Measurements from ENCODE around the gene CHD2. TPM values are rescaled to one million over a fixed set of nuclear protein-coding genes. Genes with fewer than 3 reads are reported as not detected.

Gene CHD2
- polyA plus RNA-seq, 4 donors, result 29.2 to 75.5 (median 32.2) TPM

DNA sequence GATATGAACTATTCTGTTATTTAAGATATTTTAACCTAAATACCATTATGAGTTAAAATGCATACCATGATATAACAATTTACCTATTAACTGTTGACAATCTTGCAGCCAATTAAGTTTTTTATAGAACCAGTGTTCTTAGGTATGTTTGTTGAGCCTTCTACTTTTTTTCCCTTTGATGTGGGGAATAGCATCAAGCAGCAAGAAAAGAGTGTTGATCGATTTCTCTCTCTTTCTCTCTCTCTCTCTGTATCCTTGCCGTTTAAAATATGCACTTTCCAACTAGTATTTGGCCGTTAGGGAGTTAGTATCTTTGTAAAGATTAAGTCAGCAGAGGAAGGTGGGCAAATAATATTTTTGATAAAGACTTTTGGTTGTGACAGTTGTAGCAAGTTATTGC is 5.9 kb downstream of the CHD2 start:
- DNase-seq (no peak), FAIRE-seq (no peak)
- H3K4me1 ChIP-seq (ENCODE audit: control insufficient read depth in 3 of 3, insufficient read depth in 2 of 3, low read depth in 1 of 3, low read length in 2 of 3), result peaks cover 9 to 39% (median 14%) of the 10 kb centered on the region in 3 donors
- no peaks in the 10 kb centered on the region for H3K9me3 ChIP-seq (ENCODE audit: control insufficient read depth in 2 of 2, insufficient read depth in 1 of 2, low read depth in 1 of 2, low read length in 1 of 2)
- H3K36me3 ChIP-seq (ENCODE audit: control insufficient read depth in 3 of 3, insufficient read depth in 2 of 3, low read depth in 1 of 3, low read length in 3 of 3), result peaks cover 0 to 16% (median 0%) of the 10 kb centered on the region in 3 donors
- peak overlapping the region in 1 of 3 donors; percentile 15 for H3K4me3 ChIP-seq (ENCODE audit: low read depth in 1 of 3, low read length in 3 of 3)
- H3K27me3 ChIP-seq (ENCODE audit: control insufficient read depth in 3 of 3, insufficient read depth in 3 of 3, low read length in 3 of 3), result no peaks in the 10 kb centered on the region
- 2 to 10% (median 8%) methylated on average over 3 of the region's 3 CpGs for WGBS, 3 donors
- H3K27ac ChIP-seq (ENCODE audit: low read depth in 1 of 3, low read length in 2 of 3), result peak overlapping the region in 2 of 3 donors; percentile 71 to 89

DNA sequence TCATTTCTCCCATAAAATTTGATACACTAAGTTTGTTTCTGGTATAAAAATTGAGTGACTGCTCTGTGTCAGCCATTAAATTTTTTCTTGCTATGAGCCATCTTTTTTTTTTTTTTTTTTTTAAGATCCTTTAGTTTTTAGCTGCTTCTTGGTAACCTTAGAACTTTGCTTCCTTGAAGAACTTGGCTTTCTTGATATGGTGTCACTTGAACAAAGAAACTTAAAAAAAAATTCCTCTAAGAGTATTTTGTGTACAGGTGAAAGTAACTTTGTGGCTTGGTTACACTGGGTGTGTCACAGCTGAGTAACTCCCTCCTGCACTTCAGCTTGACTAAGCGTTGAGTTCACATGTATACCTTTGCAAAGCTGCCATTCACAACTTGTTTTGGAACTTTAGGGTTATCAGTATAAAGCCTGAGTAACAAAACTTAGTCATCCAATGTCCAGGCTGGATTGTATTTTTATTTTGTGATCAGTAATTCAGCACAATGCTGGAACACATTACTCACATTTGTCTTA is 6.5 kb downstream of the CHD2 start:
- peaks cover 0 to 19% (median 0%) of the 10 kb centered on the region in 3 donors for H3K36me3 ChIP-seq (ENCODE audit: control insufficient read depth in 3 of 3, insufficient read depth in 2 of 3, low read depth in 1 of 3, low read length in 3 of 3)
- no peak overlapping the region for H3K4me3 ChIP-seq (ENCODE audit: low read depth in 1 of 3, low read length in 3 of 3)
- peaks cover 9 to 39% (median 20%) of the 10 kb centered on the region in 3 donors for H3K4me1 ChIP-seq (ENCODE audit: control insufficient read depth in 3 of 3, insufficient read depth in 2 of 3, low read depth in 1 of 3, low read length in 2 of 3)
- FAIRE-seq (no peak), DNase-seq (peak; percentile 72 to 81)
- WGBS, 3 donors, result 3 to 25% (median 11%) methylated on average over 1 of the region's 1 CpG
- H3K27me3 ChIP-seq (ENCODE audit: control insufficient read depth in 3 of 3, insufficient read depth in 3 of 3, low read length in 3 of 3), result no peaks in the 10 kb centered on the region
- H3K27ac ChIP-seq (ENCODE audit: low read depth in 1 of 3, low read length in 2 of 3), result peak overlapping the region; percentile 71 to 90 (median 89)
- no peaks in the 10 kb centered on the region for H3K9me3 ChIP-seq (ENCODE audit: control insufficient read depth in 2 of 2, insufficient read depth in 1 of 2, low read depth in 1 of 2, low read length in 1 of 2)

DNA sequence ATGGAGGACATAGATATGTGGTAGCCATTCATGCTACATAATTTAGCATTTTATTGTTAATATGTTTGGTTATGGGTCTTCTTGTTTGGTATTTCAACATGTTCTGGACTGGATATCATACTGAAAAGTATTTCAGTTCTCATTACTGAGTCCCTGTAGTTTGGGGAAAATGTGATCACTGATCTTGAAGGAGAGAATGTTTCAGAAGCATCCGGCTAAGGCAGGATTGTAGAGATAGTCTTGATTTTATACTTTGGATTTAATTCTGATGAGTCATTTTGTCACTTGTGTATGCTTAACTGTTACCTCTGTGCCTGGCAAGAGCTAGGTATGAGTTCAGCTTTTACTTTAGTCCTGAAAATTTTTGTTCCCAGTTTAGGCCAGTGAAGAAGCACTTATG is 7.1 kb downstream of the CHD2 start:
- H3K27ac ChIP-seq (ENCODE audit: low read depth in 1 of 3, low read length in 2 of 3), result peak overlapping the region; percentile 22 to 89 (median 55)
- H3K9me3 ChIP-seq (ENCODE audit: control insufficient read depth in 2 of 2, insufficient read depth in 1 of 2, low read depth in 1 of 2, low read length in 1 of 2), result no peaks in the 10 kb centered on the region
- FAIRE-seq (no peak), DNase-seq (no peak)
- no peak overlapping the region for H3K4me3 ChIP-seq (ENCODE audit: low read depth in 1 of 3, low read length in 3 of 3)
- peaks cover 0 to 21% (median 0%) of the 10 kb centered on the region in 3 donors for H3K36me3 ChIP-seq (ENCODE audit: control insufficient read depth in 3 of 3, insufficient read depth in 2 of 3, low read depth in 1 of 3, low read length in 3 of 3)
- H3K27me3 ChIP-seq (ENCODE audit: control insufficient read depth in 3 of 3, insufficient read depth in 3 of 3, low read length in 3 of 3), result no peaks in the 10 kb centered on the region
- peaks cover 9 to 44% (median 24%) of the 10 kb centered on the region in 3 donors for H3K4me1 ChIP-seq (ENCODE audit: control insufficient read depth in 3 of 3, insufficient read depth in 2 of 3, low read depth in 1 of 3, low read length in 2 of 3)
- WGBS, 3 donors, result 19 to 31% (median 26%) methylated on average over 1 of the region's 1 CpG

DNA sequence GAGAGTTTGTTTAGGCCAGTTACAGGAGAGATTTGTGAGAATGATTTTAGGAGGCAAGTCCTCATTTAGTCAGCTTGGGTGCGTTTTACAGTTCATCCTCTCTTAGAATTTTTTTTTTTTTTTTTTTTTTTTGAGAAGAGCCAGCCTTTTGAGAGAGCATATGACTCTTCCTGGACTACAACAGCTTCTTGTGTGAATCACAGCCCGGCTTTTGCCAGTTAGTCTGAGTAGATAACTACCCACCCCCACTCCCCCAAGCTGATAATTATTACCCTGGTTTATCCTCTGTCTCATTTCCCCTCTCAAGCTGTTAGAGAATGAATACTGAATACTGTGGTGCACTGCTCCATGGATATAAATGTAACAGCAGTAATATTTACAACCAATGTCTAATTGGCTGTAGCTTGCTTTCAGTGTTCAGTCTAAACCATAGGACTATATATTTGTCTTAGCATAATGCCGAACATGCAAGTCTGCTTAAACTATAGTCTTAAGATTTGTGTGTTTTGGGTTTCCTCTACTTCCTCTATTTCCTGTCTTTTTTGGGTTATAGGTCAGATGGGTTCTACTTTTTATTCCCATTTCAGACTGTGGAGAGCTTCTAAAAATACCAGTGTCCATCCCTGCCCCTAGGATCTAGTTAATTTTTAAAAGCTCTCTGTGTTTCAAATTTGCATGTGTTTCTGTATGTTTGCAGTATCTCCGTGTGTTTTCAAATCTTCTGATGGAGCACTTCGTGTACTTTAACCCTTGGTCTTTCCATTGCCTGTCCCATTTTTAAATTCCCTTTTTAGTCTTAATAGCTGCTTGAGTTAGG is 8.0 kb downstream of the CHD2 start:
- H3K4me1 ChIP-seq (ENCODE audit: control insufficient read depth in 3 of 3, insufficient read depth in 2 of 3, low read depth in 1 of 3, low read length in 2 of 3), result peaks cover 11 to 45% (median 27%) of the 10 kb centered on the region in 3 donors
- H3K36me3 ChIP-seq (ENCODE audit: control insufficient read depth in 3 of 3, insufficient read depth in 2 of 3, low read depth in 1 of 3, low read length in 3 of 3), result peaks cover 0 to 23% (median 0%) of the 10 kb centered on the region in 3 donors
- DNase-seq, result peak in 1 of 2 donors; percentile 67
- H3K4me3 ChIP-seq (ENCODE audit: low read depth in 1 of 3, low read length in 3 of 3), result no peak overlapping the region
- FAIRE-seq, result no peak
- H3K27me3 ChIP-seq (ENCODE audit: control insufficient read depth in 3 of 3, insufficient read depth in 3 of 3, low read length in 3 of 3), result no peaks in the 10 kb centered on the region
- H3K9me3 ChIP-seq (ENCODE audit: control insufficient read depth in 2 of 2, insufficient read depth in 1 of 2, low read depth in 1 of 2, low read length in 1 of 2), result no peaks in the 10 kb centered on the region
- WGBS, 3 donors, result 5 to 8% (median 5%) methylated on average over 5 of the region's 5 CpGs
- peak overlapping the region; percentile 64 to 89 (median 88) for H3K27ac ChIP-seq (ENCODE audit: low read depth in 1 of 3, low read length in 2 of 3)

DNA sequence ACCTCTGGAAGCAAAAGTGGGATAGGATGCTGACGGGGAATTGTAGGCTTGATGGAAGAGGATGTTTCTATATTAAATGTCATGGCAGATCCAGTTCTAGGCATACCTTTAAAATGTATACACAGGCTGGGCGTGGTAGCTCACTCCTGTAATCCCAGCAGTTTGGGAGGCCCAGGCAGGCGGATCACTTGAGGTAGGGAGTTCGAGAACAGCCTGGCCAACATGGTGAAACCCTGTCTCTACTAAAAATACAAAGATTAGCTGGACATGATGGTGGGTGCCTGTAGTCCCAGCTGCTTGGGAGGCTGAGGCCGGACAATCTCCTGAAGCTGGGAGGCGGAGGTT is 8.6 kb downstream of the CHD2 start:
- no peaks in the 10 kb centered on the region for H3K27me3 ChIP-seq (ENCODE audit: control insufficient read depth in 3 of 3, insufficient read depth in 3 of 3, low read length in 3 of 3)
- WGBS, 3 donors, result 74 to 81% (median 76%) methylated on average over 6 of the region's 6 CpGs
- no peak overlapping the region for H3K4me3 ChIP-seq (ENCODE audit: low read depth in 1 of 3, low read length in 3 of 3)
- peaks cover 0 to 27% (median 0%) of the 10 kb centered on the region in 3 donors for H3K36me3 ChIP-seq (ENCODE audit: control insufficient read depth in 3 of 3, insufficient read depth in 2 of 3, low read depth in 1 of 3, low read length in 3 of 3)
- H3K4me1 ChIP-seq (ENCODE audit: control insufficient read depth in 3 of 3, insufficient read depth in 2 of 3, low read depth in 1 of 3, low read length in 2 of 3), result peaks cover 12 to 45% (median 33%) of the 10 kb centered on the region in 3 donors
- H3K27ac ChIP-seq (ENCODE audit: low read depth in 1 of 3, low read length in 2 of 3), result peak overlapping the region; percentile 64 to 89 (median 88)
- H3K9me3 ChIP-seq (ENCODE audit: control insufficient read depth in 2 of 2, insufficient read depth in 1 of 2, low read depth in 1 of 2, low read length in 1 of 2), result no peaks in the 10 kb centered on the region
- FAIRE-seq, result no peak
- DNase-seq, result no peak

DNA sequence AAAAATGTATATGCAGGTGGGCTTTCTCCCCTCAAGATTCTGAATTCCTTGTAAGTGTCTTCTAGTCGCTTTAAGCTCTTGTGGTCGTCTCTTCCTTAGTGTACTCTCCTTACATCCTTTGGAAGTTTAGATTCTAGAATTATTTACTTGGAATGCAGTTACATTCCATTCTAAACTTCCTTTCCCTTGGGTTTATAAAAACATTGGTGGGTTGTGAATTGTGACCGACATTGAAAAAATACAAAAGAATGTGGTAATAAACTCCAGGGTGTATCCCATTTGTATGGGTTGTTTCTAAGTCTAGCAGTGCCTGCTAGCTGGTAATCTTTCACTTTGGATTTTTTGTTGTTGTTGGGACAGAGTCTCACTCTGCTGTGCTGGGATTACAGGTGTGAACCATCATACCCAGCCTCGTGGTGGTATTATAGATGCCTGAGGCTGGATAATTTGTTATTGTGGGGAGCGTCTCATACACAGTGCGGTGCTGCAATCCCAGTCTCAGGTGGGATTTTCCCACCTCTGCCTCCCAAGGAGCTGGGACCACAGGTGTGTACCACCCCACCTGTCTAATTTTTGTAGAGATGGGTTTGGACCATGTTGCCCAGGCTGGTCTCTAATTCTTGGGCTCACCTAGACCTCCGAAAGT is 9.1 kb downstream of the CHD2 start:
- Histone ChIP-seq H3K27ac (ENCODE audit: low read depth in 1 of 3, low read length in 2 of 3) (peak overlapping the region in 2 of 3 donors; percentile 88 to 89), H3K4me3 (ENCODE audit: low read depth in 1 of 3, low read length in 3 of 3) (no peak overlapping the region), H3K9me3 (ENCODE audit: control insufficient read depth in 2 of 2, insufficient read depth in 1 of 2, low read depth in 1 of 2, low read length in 1 of 2) (no peaks in the 10 kb centered on the region), H3K27me3 (ENCODE audit: control insufficient read depth in 3 of 3, insufficient read depth in 3 of 3, low read length in 3 of 3) (no peaks in the 10 kb centered on the region), H3K36me3 (ENCODE audit: control insufficient read depth in 3 of 3, insufficient read depth in 2 of 3, low read depth in 1 of 3, low read length in 3 of 3) (peaks cover 0 to 27% (median 0%) of the 10 kb centered on the region in 3 donors), H3K4me1 (ENCODE audit: control insufficient read depth in 3 of 3, insufficient read depth in 2 of 3, low read depth in 1 of 3, low read length in 2 of 3) (peaks cover 12 to 48% (median 37%) of the 10 kb centered on the region in 3 donors)
- WGBS, 3 donors, result 61 to 68% (median 66%) methylated on average over 7 of the region's 7 CpGs
- FAIRE-seq (no peak), DNase-seq (no peak)

DNA sequence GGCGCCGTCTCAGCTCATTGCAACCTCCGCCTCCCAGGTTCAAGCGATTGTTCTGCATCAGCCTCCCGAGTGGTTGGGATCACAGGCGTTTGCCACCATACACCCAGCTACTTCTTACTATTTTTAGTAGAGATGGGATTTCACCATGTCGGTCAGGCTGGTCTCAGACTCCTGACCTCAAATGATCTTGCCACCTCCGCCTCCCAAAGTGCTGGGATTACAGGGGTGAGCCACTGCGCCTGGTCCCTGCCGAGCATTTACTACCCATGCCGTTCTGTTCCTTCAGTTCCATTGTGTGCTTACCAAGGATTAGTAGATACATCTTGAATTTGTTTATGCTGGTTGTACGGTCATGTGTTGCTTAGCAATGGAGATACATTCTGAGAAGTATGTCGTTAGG is 10.3 kb downstream of the CHD2 start:
- FAIRE-seq (no peak), DNase-seq (no peak)
- H3K9me3 ChIP-seq (ENCODE audit: control insufficient read depth in 2 of 2, insufficient read depth in 1 of 2, low read depth in 1 of 2, low read length in 1 of 2), result no peaks in the 10 kb centered on the region
- peaks cover 12 to 54% (median 37%) of the 10 kb centered on the region in 3 donors for H3K4me1 ChIP-seq (ENCODE audit: control insufficient read depth in 3 of 3, insufficient read depth in 2 of 3, low read depth in 1 of 3, low read length in 2 of 3)
- peak overlapping the region in 1 of 3 donors; percentile 65 for H3K27ac ChIP-seq (ENCODE audit: low read depth in 1 of 3, low read length in 2 of 3)
- no peaks in the 10 kb centered on the region for H3K27me3 ChIP-seq (ENCODE audit: control insufficient read depth in 3 of 3, insufficient read depth in 3 of 3, low read length in 3 of 3)
- H3K4me3 ChIP-seq (ENCODE audit: low read depth in 1 of 3, low read length in 3 of 3), result no peak overlapping the region
- peaks cover 0 to 29% (median 0%) of the 10 kb centered on the region in 3 donors for H3K36me3 ChIP-seq (ENCODE audit: control insufficient read depth in 3 of 3, insufficient read depth in 2 of 3, low read depth in 1 of 3, low read length in 3 of 3)
- WGBS, 3 donors, result 78 to 91% (median 86%) methylated on average over 13 of the region's 13 CpGs

DNA sequence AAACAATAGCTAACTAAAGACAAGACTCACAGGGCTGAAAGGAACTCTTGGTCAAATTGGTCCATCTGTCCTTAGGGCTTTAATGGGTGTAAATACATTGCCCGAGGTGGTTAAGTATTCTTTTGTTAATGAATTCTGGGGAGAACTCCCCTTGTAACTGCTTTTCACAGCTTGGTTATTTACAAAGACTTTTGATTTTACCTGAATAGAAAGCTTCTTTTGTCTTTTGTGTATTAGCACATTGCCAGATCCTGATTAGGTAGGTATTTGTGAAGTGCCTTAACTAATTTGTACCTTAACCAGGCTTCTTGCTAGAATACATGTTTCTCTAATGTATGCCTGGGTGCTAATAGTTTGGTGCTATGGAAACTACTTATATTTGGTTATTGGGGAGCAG is 14.0 kb downstream of the CHD2 start:
- WGBS, 3 donors, result 8 to 57% (median 29%) methylated on average over 1 of the region's 1 CpG
- DNase-seq, result no peak
- H3K4me1 ChIP-seq (ENCODE audit: control insufficient read depth in 3 of 3, insufficient read depth in 2 of 3, low read depth in 1 of 3, low read length in 2 of 3), result peaks cover 7 to 38% (median 32%) of the 10 kb centered on the region in 3 donors
- H3K27me3 ChIP-seq (ENCODE audit: control insufficient read depth in 3 of 3, insufficient read depth in 3 of 3, low read length in 3 of 3), result no peaks in the 10 kb centered on the region
- peak overlapping the region; percentile 29 to 54 (median 30) for H3K27ac ChIP-seq (ENCODE audit: low read depth in 1 of 3, low read length in 2 of 3)
- FAIRE-seq, result no peak
- H3K9me3 ChIP-seq (ENCODE audit: control insufficient read depth in 2 of 2, insufficient read depth in 1 of 2, low read depth in 1 of 2, low read length in 1 of 2), result no peaks in the 10 kb centered on the region
- peaks cover 0 to 40% (median 0%) of the 10 kb centered on the region in 3 donors for H3K36me3 ChIP-seq (ENCODE audit: control insufficient read depth in 3 of 3, insufficient read depth in 2 of 3, low read depth in 1 of 3, low read length in 3 of 3)
- no peak overlapping the region for H3K4me3 ChIP-seq (ENCODE audit: low read depth in 1 of 3, low read length in 3 of 3)
